Measurements from ENCODE around the gene SLC16A14.

- no peak for TF ChIP-seq CTCF (IDR thresholded peaks at IDR 0.05)
- TF ChIP-seq POLR2AphosphoS5 (IDR thresholded peaks at IDR 0.05) = no peak
Measured at GRCh38 chr2:230097424-230097823, 28.7 kb upstream of the SLC16A14 start.

All from gastroesophageal sphincter (tissue), 3 donors.